Nephron (organoid): ENCODE measurements around the gene YIF1B.
A peak's percentile ranks its signal among the peaks of the same experiment; 100 is the strongest.

ENCODE experiments used
- H3K27ac Mint-ChIP-seq, 3 experiments: 2 replicates each; pipeline ENCODE4 v1.8.0; 2020; ENCODE audit warnings: mixed read lengths in 3 of 3, mild to moderate bottlenecking in 2 of 3, moderate library complexity in 1 of 3
- H3K27me3 Mint-ChIP-seq: 2 replicates; pipeline ENCODE4 v1.8.0; 2021; ENCODE audit warnings: low read depth, mild to moderate bottlenecking, moderate library complexity, mixed read lengths
- H3K36me3 Mint-ChIP-seq: 2 replicates; pipeline ENCODE4 v1.8.0; 2020; ENCODE audit warnings: low read depth, mixed read lengths
- H3K4me1 Mint-ChIP-seq: 2 replicates; pipeline ENCODE4 v1.8.0; 2020; ENCODE audit warnings: mixed read lengths
- H3K4me3 Mint-ChIP-seq, 3 experiments: 2 replicates each; pipeline ENCODE4 v1.8.0; 2020; ENCODE audit warnings: mild to moderate bottlenecking in 3 of 3, mixed read lengths in 3 of 3, moderate library complexity in 2 of 3
- H3K9me3 Mint-ChIP-seq: 2 replicates; pipeline ENCODE4 v1.8.0; 2020; ENCODE audit warnings: mixed read lengths
- TF ChIP-seq, protein P1 (sequence below), 3 experiments: fragments of 200-600 bp; sonication (generic); IDR thresholded peaks; one replicate each; pipeline ENCODE4 v1.5.0; 2021; ENCODE audit warnings: antibody characterized with exemption in 3 of 3; ENCODE audit not compliant: unreplicated experiment in 3 of 3

YIF1B gene

DNA sequence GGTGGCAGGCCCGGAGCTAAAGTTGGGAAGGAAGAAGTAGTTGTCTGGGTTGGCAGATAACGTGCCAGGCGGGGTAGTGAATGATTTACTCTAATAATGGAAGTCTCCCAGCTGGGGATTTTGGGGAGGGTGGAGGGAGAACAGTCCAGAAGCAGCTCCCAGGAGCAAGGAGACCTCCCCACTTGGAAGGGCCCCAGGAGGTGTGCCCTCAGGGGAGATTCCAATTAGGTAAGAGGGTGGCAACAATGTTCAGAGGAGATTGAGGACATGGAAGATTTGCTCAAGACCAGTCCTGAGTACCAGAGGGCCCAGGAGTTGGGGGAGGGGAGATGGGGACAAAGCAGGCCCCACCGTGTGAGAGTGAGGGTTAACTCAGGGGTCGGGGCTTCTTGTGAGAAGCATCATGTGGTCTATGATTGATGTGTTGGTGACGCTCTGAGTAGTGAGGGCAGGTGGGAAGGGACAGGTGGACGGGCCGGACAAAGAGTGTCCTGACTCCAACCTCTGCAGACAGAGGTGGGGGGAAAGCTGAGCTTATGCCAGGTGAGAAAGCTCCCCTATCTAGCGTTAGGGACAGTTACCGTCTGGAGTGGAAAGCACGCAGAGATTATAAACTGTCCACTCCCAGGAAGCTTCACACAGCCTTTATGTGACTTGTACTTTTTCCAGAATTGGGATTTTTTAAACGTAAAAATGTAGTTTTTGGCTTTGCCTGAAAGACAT lies 47.8 kb downstream of the YIF1B start:
- H3K4me1 Mint-ChIP-seq: peaks cover 55% of the 10 kb centered on the region
- H3K27me3 Mint-ChIP-seq: peaks cover 6% of the 10 kb centered on the region
- peak overlapping the region; percentile 92 to 98 (median 95) for H3K27ac Mint-ChIP-seq
- TF ChIP-seq, protein P1, sequence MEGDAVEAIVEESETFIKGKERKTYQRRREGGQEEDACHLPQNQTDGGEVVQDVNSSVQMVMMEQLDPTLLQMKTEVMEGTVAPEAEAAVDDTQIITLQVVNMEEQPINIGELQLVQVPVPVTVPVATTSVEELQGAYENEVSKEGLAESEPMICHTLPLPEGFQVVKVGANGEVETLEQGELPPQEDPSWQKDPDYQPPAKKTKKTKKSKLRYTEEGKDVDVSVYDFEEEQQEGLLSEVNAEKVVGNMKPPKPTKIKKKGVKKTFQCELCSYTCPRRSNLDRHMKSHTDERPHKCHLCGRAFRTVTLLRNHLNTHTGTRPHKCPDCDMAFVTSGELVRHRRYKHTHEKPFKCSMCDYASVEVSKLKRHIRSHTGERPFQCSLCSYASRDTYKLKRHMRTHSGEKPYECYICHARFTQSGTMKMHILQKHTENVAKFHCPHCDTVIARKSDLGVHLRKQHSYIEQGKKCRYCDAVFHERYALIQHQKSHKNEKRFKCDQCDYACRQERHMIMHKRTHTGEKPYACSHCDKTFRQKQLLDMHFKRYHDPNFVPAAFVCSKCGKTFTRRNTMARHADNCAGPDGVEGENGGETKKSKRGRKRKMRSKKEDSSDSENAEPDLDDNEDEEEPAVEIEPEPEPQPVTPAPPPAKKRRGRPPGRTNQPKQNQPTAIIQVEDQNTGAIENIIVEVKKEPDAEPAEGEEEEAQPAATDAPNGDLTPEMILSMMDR (IDR thresholded peaks at IDR 0.05; ENCODE audit: unreplicated experiment in 3 of 3): no peak
- peak overlapping the region; percentile 52 to 89 (median 79) for H3K4me3 Mint-ChIP-seq
- H3K9me3 Mint-ChIP-seq: no peaks in the 10 kb centered on the region
- H3K36me3 Mint-ChIP-seq: peaks cover 3% of the 10 kb centered on the region

DNA sequence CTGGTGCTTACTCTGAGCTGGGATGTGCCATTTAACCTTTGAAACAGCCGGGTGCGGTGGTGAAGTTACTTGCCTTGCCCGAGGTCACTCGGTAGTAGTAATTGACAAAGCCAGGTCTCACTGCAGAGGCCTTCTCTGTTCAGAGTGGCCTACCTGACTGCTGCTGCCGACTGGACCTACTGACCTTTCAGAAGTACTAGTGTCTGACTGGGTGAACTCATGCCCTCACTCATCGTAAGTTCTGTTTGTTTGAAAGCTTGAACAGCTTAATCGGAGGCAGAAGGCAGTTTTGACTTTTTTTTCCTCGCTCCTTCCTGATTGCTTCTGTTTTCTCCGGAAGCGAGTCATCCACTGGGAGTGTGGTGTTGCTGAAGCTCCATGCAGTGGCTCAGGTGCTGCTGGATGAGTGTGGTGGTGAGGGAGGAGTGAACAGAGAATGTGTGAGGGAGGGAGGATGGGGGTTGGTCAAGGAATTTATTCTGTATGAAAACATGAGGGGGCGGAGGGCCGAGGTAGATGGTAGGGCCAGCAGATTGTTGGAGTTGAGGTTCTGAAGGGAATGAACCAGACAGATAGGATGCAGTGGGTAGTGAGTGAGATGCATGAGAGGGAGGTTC lies 48.7 kb downstream of the YIF1B start:
- Mint-ChIP-seq H3K27ac (peak overlapping the region; percentile 92 to 98 (median 95)), H3K4me3 (peak overlapping the region; percentile 52 to 89 (median 79)), H3K36me3 (peaks cover 3% of the 10 kb centered on the region), H3K27me3 (peaks cover 8% of the 10 kb centered on the region), H3K4me1 (peaks cover 57% of the 10 kb centered on the region), H3K9me3 (no peaks in the 10 kb centered on the region)
- TF ChIP-seq, protein P1 (IDR thresholded peaks at IDR 0.05; ENCODE audit: unreplicated experiment in 3 of 3): no peak

DNA sequence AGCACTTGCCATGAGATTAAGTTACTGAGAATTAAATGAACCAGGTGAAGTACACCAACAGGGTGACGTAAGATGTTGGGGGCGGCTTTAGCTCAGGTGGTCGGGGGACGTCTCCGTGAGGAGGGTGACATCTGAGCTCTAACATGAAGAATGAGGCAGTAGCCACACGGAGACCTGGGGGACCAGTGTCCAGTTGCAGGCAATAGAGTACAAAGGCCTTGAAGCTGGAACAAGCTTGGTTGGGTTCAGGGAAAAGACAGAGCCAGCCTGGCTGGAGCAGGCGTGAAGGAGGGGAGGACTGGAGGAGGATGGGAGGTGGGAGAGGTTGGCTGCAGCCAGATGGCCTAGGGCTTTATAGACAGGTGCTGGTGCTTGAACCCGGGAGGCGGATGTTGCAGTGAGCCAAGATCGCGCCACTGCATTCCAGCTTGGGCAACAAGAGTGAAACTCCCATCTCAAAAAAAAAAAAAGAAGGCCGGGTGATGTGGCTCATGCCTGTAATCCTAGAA lies 49.8 kb downstream of the YIF1B start:
- Mint-ChIP-seq H3K4me3 (peak overlapping the region; percentile 89 to 95 (median 92)), H3K27me3 (peaks cover 8% of the 10 kb centered on the region), H3K9me3 (no peaks in the 10 kb centered on the region), H3K27ac (peak overlapping the region; percentile 92 to 98 (median 95)), H3K4me1 (peaks cover 56% of the 10 kb centered on the region), H3K36me3 (peaks cover 3% of the 10 kb centered on the region)
- TF ChIP-seq, protein P1 (IDR thresholded peaks at IDR 0.05; ENCODE audit: unreplicated experiment in 3 of 3): no peak

DNA sequence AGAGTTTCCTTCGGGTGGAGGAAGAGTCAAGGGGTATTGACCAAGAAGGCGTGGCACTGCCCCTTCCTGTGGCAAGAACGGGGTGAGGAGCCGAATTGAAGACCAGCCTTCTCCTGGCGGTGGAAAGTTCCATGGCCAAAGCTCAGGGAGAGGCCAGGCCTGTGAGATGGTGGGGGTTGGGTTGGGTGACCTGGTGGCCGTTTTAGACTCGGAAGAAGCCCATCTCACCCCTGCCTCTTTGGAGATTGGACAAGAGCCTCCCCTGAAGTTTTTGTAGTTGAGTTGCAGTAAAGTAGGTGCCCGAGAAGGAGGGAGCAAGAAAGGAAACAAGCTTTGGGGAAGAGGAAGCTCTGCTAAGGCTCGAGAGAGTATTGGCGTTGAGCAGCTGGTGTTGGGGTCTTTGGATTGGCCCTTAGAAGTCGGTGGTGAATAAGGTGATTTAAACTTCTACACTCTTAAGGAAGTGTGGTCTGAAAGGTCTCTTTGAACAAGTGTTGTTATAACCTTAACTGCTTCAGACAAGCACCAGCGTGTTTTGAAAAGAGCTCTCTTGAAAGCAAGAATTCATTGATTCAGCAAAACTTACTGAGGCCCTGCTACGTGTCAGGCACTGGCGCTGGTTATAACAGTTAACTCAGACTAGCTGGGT lies 50.4 kb downstream of the YIF1B start:
- Mint-ChIP-seq H3K27me3 (peaks cover 8% of the 10 kb centered on the region), H3K4me1 (peaks cover 51% of the 10 kb centered on the region), H3K36me3 (no peaks in the 10 kb centered on the region), H3K27ac (peak overlapping the region; percentile 92 to 98 (median 95)), H3K4me3 (peak overlapping the region; percentile 89 to 95 (median 92)), H3K9me3 (no peaks in the 10 kb centered on the region)
- TF ChIP-seq, protein P1 (IDR thresholded peaks at IDR 0.05; ENCODE audit: unreplicated experiment in 3 of 3): no peak

DNA sequence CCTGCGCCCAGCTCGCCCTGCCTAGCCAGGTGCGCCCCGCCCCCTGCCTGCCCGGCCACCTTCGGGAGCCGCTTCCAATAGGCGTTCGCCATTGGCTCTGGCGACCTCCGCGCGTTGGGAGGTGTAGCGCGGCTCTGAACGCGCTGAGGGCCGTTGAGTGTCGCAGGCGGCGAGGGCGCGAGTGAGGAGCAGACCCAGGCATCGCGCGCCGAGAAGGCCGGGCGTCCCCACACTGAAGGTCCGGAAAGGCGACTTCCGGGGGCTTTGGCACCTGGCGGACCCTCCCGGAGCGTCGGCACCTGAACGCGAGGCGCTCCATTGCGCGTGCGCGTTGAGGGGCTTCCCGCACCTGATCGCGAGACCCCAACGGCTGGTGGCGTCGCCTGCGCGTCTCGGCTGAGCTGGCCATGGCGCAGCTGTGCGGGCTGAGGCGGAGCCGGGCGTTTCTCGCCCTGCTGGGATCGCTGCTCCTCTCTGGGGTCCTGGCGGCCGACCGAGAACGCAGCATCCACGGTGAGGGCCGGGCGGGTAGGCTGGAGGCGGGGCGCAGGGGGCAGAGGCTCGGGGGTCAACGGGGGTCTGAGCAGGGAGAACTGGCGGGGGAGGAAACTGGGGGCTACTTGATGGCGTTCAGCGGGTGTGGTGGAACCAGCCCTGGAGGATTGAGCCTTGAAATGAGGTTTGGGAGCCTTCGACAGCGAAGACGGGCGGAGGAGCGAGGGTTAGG lies 51.1 kb downstream of the YIF1B start, which contains the start of gene SPINT2:
SPINT2 (plus strand) TSS at position 88 of the 727 bp plus-strand sequence; CDS start at position 408, 320 bp downstream.
- Mint-ChIP-seq H3K27ac (peak within 1 kb of the TSS; percentile 92 to 98 (median 95)), H3K9me3 (no peaks in the 10 kb centered on the region), H3K36me3 (no peaks in the 10 kb centered on the region), H3K4me1 (peaks cover 46% of the 10 kb centered on the region), H3K4me3 (peak within 1 kb of the TSS; percentile 89 to 95 (median 92)), H3K27me3 (peaks cover 8% of the 10 kb centered on the region)
- TF ChIP-seq, protein P1 (IDR thresholded peaks at IDR 0.05; ENCODE audit: unreplicated experiment in 3 of 3): no peak
